GM19023 (cell line): ENCODE data around the gene LMAN1L.
"Not testable (repeated sequence)": the region's sequence is repeated elsewhere in the genome, so short reads cannot be mapped to it uniquely, and the experiment has no call there.

Experiments used
- ATAC-seq: cut with Tn5 transposase; IDR thresholded peaks from one replicate; pipeline ENCODE4 v1.9.1; 2021; ENCODE audit warnings: mild to moderate bottlenecking, moderate library complexity; ENCODE audit not compliant: unreplicated experiment

LMAN1L gene

GRCh38 chr15:74781431-74782258 is 31.0 kb upstream of the LMAN1L start, which contains the start of gene CSK:
CSK (plus strand) TSS chr15:74782080; CDS start chr15:74798298, 16,218 bp downstream.
- peak; percentile 44 for ATAC-seq

- ATAC-seq: no peak
These were observed 30.2 kb upstream of the LMAN1L start for GRCh38 chr15:74782259-74783071.

GRCh38 chr15:74783072-74783807 is 29.4 kb upstream of the LMAN1L start:
- no peak for ATAC-seq

GRCh38 chr15:74783808-74784175 is 28.8 kb upstream of the LMAN1L start:
- no peak for ATAC-seq

GRCh38 chr15:74784426-74785193 is 28.0 kb upstream of the LMAN1L start:
- ATAC-seq: no peak

GRCh38 chr15:74785194-74786032 is 27.2 kb upstream of the LMAN1L start:
- ATAC-seq: no peak

GRCh38 chr15:74786081-74786480 is 26.6 kb upstream of the LMAN1L start:
- not testable (repeated sequence) for ATAC-seq

- no peak for ATAC-seq
These were observed 26.0 kb upstream of the LMAN1L start for GRCh38 chr15:74786551-74787165.

- ATAC-seq: peak; percentile 56
These were observed 25.2 kb upstream of the LMAN1L start for GRCh38 chr15:74787251-74788041.

- ATAC-seq: no peak
These were observed 24.5 kb upstream of the LMAN1L start for GRCh38 chr15:74788042-74788682.

- no peak for ATAC-seq
These were observed 23.9 kb upstream of the LMAN1L start for GRCh38 chr15:74788683-74789151.

- ATAC-seq: no peak
These were observed 23.4 kb upstream of the LMAN1L start for GRCh38 chr15:74789171-74789631.

GRCh38 chr15:74789741-74790079 is 22.9 kb upstream of the LMAN1L start:
- ATAC-seq: no peak

GRCh38 chr15:74790080-74790916 is 22.3 kb upstream of the LMAN1L start:
- no peak for ATAC-seq

- no peak for ATAC-seq
These were observed 21.6 kb upstream of the LMAN1L start for GRCh38 chr15:74791007-74791406.

- no peak for ATAC-seq
These were observed 21.0 kb upstream of the LMAN1L start for GRCh38 chr15:74791667-74792066.
